Posterior cingulate gyrus (tissue), 11 donors: Measurements from ENCODE around the gene GSG1L.
A peak's percentile ranks its signal among the peaks of the same experiment; 100 is the strongest.

Experiments used
- DNase-seq, 10 donors: peaks; one replicate each; pipeline versions ENCODE4 v3.0.0 to v3.0.0-alpha.2; 2020 to 2021; ENCODE audit warnings: mixed read lengths in 3 of 10
- intact Hi-C: fragments of 100-400 bp; cut with DNase I; formaldehyde crosslinking; loops from one replicate; pipeline ENCODE4 v1.15.1; 2023

The GSG1L gene

DNA sequence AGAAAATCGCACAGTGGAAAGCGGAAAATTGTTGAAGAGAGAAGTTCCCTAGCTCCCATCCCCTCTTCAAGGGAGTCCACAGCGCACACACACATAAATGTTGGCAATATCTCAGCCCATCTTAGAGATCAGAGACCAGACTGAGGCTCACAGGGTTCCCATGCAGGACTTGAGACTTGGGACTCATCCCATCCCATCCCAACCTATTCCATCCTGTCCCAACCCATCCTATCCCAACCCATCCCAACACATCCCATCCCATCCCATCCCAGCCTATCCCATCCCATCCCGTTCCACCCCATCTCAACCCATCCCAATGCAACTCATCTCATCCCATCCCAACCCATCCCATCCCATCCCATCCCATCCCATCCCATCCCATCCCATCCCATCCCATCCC, 29.6 kb downstream of the GSG1L start:
- intact Hi-C loops, result no loop called here
- no peak for DNase-seq

DNA sequence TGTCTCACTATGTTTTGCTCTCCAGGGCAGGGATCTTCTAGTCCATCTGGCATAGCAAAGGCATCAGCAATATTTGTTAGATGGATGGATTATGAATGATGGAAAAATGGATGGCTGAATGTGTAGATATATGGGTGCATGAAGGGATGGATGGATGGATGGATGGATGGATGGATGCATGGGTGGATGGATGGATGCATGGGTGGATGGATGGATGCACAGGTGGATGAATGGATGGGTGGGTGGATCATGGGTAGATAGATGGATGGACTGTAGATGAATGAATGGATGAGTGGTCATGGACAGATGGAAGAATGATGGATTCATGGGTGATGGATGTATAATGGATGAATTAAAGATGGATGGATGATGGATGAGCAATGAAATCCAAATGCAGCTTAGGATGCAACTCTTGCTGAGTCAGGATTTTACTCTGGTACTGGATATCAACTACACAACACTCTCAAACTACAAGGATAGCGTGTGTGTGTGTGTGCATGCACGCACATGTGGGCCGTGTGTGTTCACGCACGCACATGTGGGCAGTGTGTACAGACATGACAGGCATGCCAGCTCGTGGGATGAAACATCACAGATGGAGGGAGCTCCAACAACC, 34.0 kb downstream of the GSG1L start:
- no peak for DNase-seq
- intact Hi-C loops, result no loop called here

- no peak for DNase-seq
- intact Hi-C loops, result no loop called here
Measured at GRCh38 chr16:28027055-28027454, 36.5 kb downstream of the GSG1L start.

GRCh38 chr16:28025631-28026030, 37.9 kb downstream of the GSG1L start:
- DNase-seq, result no peak
- intact Hi-C loops, result no loop called here

- intact Hi-C loops, result no loop called here
Measured at GRCh38 chr16:28019218-28019617, 44.3 kb downstream of the GSG1L start.

GRCh38 chr16:28014851-28015250, 48.7 kb downstream of the GSG1L start:
- intact Hi-C loops, result no loop called here
- peak in 1 of 10 donors; percentile 6 for DNase-seq

More at GRCh38 chr16:28019218-28019617, 44.3 kb downstream of the GSG1L start:
- DNase-seq, result no peak

DNA sequence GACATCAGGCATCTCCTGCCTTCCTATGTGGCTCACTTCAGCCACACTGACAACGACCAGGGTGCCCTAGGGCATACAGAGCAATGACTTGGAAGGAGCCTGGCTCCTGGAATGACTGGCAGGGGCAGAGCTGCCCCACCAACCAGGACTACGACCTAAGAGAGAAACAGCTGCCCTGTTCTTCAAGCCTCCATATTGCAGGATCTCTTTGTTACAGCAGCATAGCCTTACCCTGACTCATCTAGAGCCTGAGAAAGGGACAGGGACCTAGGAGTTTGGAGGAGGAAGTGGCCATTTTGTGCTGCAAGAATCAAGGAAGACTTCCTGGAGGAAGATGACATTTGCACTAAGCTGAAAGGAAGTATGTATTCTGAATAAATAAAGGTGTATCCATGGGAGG, 49.6 kb downstream of the GSG1L start:
- intact Hi-C loops, result no loop called here
- DNase-seq, result no peak

DNA sequence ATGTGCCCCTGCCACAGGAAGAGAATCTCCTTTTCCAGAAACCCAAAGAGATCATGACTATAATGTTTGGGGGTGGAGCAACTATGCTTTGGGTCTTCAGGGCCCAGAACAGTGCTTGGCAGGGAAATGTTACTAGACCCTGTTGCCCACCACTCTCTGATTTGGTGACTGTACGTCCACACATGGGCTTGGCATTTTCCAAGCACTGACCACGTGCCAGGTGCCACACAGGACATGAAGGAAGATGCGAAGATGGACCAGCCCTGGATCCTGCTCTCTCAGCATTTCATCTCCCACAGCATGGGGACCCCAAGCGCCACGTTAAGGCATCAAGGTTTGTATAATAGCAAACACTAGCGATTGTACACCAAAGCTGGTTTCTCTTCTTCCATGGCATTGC, 50.1 kb downstream of the GSG1L start:
- intact Hi-C loops, result no loop called here

GRCh38 chr16:28011971-28012445, 51.5 kb downstream of the GSG1L start:
- DNase-seq, result peak in 1 of 10 donors; percentile 33
- intact Hi-C loops, result no loop called here

More for the DNA sequence above, 50.1 kb downstream of the GSG1L start:
- DNase-seq, result no peak

GRCh38 chr16:28011223-28011622, 52.3 kb downstream of the GSG1L start:
- intact Hi-C loops, result no loop called here
- DNase-seq, result no peak

DNA sequence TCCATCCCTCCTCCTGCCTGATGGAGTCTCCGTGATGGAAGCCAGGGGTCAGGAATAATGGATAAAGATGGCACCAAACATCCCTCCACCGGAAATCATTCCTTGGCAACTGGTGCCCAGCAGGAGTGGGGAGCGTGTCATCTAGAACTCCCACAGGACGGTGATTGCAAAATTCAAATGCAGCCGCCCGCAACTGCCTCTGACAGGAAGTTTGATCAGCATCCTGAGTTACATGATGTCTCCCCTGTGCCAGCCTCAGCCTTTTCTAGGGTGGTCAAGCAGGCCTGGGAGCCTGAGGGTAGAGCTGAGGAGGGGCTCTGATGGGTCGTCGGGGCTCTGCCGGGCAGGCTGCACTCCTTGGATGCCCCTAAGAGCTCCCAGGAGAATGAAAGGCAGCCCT, 52.8 kb downstream of the GSG1L start:
- intact Hi-C loops, result no loop called here
- peak in 2 of 10 donors; percentile 31 to 46 for DNase-seq

DNA sequence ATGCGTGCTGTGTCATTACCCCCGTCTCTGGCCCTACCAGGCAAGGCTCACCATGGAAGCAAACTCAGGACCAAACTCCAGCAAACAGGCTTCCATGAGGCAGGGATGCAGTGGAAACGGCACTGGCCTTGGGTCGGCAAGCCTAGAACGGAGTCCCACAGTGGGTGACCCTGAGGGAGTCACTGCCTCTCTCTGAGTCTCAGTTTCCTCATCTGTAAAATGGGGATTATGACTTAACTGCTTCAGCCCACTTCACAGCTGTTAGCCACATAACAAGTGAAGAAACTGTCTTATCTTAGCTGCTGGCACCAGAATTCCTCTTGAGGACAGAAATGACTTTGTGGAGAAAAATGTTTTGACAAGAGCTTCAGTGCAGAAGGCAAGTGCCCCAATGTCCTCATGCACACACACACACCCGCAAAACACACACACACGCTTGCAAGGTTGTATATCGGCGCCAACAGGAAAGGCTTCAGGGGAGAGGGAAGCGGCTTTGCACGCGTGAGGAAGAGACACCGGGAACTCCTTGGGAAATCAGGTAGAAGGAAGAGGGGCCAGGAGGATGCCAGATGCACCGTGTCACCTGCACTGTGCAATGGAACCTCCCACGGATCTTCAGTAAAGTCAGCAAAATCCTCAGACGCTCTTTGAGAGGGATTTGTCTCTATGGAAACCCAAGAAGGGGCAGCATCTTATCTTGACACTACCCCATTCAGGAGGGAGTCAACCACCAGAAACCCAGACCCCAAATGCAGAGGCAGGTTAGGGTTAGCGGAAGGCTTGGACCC, 53.7 kb downstream of the GSG1L start:
- peak in 2 of 10 donors; percentile 51 to 62 for DNase-seq
- intact Hi-C loops, result no loop called here

DNA sequence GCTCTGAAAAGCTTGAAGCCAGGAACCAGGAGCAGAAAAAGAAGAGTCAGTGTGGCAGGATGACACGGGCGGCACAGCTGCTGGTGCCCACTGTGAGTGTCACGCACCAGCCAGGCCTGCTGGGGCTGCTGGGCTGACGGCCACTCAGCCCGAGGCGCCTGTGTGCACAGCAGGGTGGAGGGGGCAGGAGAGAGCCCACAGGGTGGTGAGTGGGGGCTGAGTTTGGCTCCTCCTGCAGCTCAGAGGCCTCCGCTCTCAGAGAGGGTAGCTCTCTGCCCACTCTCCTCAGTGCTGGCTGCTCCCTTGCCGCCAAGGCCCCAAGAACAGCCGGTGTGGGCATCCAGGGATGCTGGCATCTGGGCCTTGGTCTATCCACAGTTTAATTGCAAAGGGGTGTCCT, 59.6 kb downstream of the GSG1L start:
- DNase-seq, result peak in 1 of 10 donors; percentile 79

DNA sequence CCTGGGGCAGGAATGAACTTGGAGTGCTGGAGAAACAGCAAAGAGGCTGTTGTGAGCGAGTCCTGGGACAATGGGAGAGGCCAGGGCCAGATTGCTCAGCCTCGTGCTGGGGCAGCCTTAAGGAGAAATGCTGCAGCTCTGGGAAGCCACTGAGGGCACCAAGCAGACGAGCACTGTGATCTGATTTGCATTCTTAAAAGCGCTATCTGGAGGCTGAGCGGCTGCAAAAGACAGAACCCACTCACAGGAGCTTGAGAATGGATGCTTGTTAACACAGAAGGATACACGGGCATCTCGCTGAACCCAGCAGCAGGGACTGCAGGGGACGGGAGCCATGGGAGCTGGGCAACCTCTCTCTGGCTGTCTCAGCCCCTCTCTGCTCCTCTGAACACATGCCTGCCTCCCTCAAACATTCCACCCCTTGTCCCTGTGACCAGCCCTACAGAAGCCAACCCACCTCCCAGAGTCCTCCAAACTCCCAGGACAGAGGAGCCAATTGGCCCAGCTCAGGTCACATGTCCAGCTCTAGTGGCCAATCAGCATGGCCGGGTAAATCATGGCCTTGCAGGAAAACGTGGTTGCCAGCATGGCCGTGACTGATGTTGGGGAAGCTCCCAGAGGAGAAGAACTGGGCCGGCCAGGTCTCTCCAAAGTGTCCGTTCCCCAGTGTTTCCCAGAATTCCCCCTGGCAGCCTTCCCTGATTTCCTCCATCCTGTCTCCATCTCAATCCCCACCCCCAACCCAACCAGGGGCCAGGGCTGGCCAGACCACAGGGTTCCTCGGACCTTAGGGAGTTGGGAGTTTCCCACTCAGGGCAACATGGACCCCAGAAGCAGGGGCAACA, 60.3 kb downstream of the GSG1L start:
- DNase-seq, result peak in 5 of 10 donors; percentile 17 to 86 (median 76)
- intact Hi-C loops, result no loop called here

More for the DNA sequence above, 59.6 kb downstream of the GSG1L start:
- intact Hi-C loops, result no loop called here

GRCh38 chr16:28001642-28002041, 61.9 kb downstream of the GSG1L start:
- peak in 2 of 10 donors; percentile 6 to 14 for DNase-seq
- intact Hi-C loops, result no loop called here

DNA sequence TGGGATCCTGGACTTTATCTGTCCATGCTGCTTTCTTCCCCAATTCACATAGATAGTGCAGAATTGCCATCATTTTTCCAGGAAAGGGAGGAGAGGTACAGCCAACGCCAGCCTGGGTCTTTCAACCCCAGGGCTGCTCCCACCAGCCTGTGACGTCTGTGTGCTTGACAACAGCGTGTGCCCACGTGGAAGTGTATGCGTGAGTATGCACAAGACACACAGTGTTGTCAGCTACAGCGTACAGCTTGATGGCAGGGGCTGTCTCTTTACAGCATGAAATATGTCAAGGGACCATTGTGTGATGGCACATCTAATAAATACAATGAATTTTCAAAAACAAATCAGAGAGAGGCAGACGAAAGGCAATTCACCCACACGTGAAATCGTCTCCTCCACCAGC, 62.3 kb downstream of the GSG1L start:
- intact Hi-C loops, result no loop called here
- peak in 2 of 10 donors; percentile 38 to 62 for DNase-seq

DNA sequence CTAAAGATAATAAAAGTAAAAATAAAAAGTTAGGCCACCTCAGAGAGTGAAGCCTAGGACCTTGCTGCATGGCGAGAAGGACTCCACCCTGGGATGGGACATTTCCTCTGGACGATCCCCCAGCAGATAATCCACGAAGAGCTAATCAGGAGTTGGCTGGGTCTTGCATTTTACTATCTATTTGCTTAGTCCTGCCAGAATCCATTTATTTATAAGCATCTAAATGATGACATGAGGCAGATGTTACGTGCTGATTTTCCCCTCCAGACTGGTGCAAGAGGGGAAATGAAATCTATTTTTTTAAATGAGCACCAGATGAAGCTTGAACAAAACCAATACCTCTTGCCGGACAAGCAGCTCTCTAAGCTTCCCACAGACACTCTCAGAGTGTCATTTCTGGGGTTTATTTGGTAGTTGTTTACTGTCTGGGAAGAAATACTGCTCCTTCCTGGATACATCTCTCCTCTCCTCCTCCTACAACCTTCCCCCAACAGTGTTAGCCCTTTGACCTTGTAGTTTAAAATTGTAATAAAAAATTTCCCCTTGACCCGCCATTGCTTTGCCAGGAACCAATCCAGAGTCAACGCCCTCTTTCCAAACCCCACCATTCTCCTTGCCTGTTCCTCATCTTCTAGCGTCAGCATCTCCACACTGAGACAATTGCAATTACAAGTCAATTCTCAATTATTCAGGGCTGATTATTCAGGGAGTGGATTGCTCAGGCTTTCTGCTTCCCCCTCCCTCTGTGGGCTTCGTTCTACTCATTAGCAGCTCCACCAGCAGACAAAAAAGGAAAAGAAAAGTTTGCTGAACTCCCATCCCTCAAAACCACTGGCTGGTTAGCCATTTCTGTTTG, 63.0 kb downstream of the GSG1L start:
- DNase-seq, result no peak
- intact Hi-C loops, result no loop called here

DNA sequence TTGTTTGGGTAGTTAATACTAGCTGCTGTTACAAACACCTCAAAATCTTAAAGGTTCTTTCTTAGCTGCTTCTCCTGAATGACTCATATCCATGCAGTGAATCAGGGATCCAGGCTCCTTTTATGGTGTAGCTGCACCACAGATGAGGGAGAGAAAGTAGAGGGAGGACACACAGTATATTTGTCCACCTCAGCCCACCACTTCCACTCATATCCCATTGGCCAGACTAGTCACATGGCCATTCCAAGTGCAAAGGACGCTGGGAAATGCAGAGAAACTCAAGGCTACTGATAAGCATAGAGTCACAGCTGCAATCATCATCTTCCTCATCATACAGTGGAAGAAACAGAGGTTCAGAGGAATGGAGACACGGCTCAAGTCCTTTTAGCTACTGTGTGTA, 63.8 kb downstream of the GSG1L start:
- intact Hi-C loops, result no loop called here
- no peak for DNase-seq

GRCh38 chr16:27995378-27995777, 68.1 kb downstream of the GSG1L start:
- intact Hi-C loops, result no loop called here
- DNase-seq, result no peak

- no peak for DNase-seq
- intact Hi-C loops, result no loop called here
Measured at GRCh38 chr16:27994686-27995085, 68.8 kb downstream of the GSG1L start.
